Articular chondrocyte of knee joint (primary cell): ENCODE data around the gene CFHR4. TPM values are rescaled to one million over a fixed set of nuclear protein-coding genes. Genes with fewer than 3 reads are reported as not detected.

ENCODE experiments used
- total RNA-seq: library from RNA; depleted of rRNA; stranded (reverse); fragments of >200 nt; gene quantifications from 2 replicates; pipeline ENCODE4 v1.2.3, GENCODE V29; 2012

Gene CFHR4
- not detected in 2 replicates for total RNA-seq

GRCh38 chr1:196887515-196888239, at the start of gene CFHR4:
TSS of gene CFHR4 (plus strand) at chr1:196888052. CDS start at chr1:196888151, 99 bp downstream.

GRCh38 chr1:196943568-196943967, 55.7 kb downstream of the CFHR4 start, which contains the start of gene CFHR2:
TSS of gene CFHR2 (plus strand) at chr1:196943738. CDS start at chr1:196943881, 143 bp downstream.

Other genes starting within 250 kb of the CFHR4 start
- 185 and 294 TPM in 2 replicates for gene CFH, start 236.0 kb upstream of the CFHR4 start, total RNA-seq
- gene CFHR3, start 113.2 kb upstream of the CFHR4 start, total RNA-seq, result 0.11 TPM in 1 of 2 replicates, not detected in the other
- gene CFHR1, start 68.3 kb upstream of the CFHR4 start, total RNA-seq, result 1.0 and 1.5 TPM in 2 replicates
- gene CFHR2, start 55.7 kb downstream of the CFHR4 start, total RNA-seq, result not detected in 2 replicates
- gene CFHR5, start 89.5 kb downstream of the CFHR4 start, total RNA-seq, result not detected in 2 replicates
- gene F13B, start 179.2 kb downstream of the CFHR4 start, total RNA-seq, result not detected in 2 replicates